ENCODE measurements around the gene ATP2B3. TPM values are rescaled to one million over a fixed set of nuclear protein-coding genes. Genes with fewer than 3 reads are reported as not detected.

ATP2B3 gene
- polyA plus RNA-seq, 1 experiment: 0.02 TPM

GRCh38 chrX:153475751-153476281 lies 41.6 kb upstream of the ATP2B3 start:
- ChIA-PET POLR2A (no interaction called here), CTCF (interaction anchor here (2.0 to 8.8 kb wide), 2 partner anchors 19 to 33 kb away, joined by 7 to 132 read pairs; partner anchors contain the start of gene BGN)
- no peak for TF ChIP-seq CTCF (IDR thresholded peaks at IDR 0.05; ENCODE audit: insufficient read depth, low read depth, low read length)
- no peaks in the 10 kb centered on the region for H3K27me3 ChIP-seq (ENCODE audit: control insufficient read depth, insufficient read depth, low read length)
- no peak overlapping the region for H3K4me3 ChIP-seq (ENCODE audit: low read depth, low read length)
- no peaks in the 10 kb centered on the region for H3K36me3 ChIP-seq (ENCODE audit: control insufficient read depth, insufficient read depth, low read length)
- no peak for DNase-seq (ENCODE audit: low read depth)

GRCh38 chrX:153476666-153477363 lies 40.6 kb upstream of the ATP2B3 start:
- no peak for TF ChIP-seq CTCF (IDR thresholded peaks at IDR 0.05; ENCODE audit: insufficient read depth, low read depth, low read length)
- ChIA-PET CTCF (interaction anchor here (0.7 to 2.0 kb wide), 5 partner anchors 13 to 34 kb away, joined by 3 to 7 read pairs (median 3); partner anchors contain the start of gene BGN), POLR2A (no interaction called here)
- Histone ChIP-seq H3K36me3 (ENCODE audit: control insufficient read depth, insufficient read depth, low read length) (no peaks in the 10 kb centered on the region), H3K27me3 (ENCODE audit: control insufficient read depth, insufficient read depth, low read length) (no peaks in the 10 kb centered on the region), H3K4me3 (ENCODE audit: low read depth, low read length) (no peak overlapping the region)
- no peak for DNase-seq (ENCODE audit: low read depth)

GRCh38 chrX:153477364-153477857 lies 40.0 kb upstream of the ATP2B3 start:
- POLR2A ChIA-PET: no interaction called here

GRCh38 chrX:153477901-153478300 lies 39.5 kb upstream of the ATP2B3 start:
- POLR2A ChIA-PET: no interaction called here

More at GRCh38 chrX:153477364-153477857, 40.0 kb upstream of the ATP2B3 start:
- Histone ChIP-seq H3K27me3 (ENCODE audit: control insufficient read depth, insufficient read depth, low read length) (no peaks in the 10 kb centered on the region), H3K36me3 (ENCODE audit: control insufficient read depth, insufficient read depth, low read length) (no peaks in the 10 kb centered on the region), H3K4me3 (ENCODE audit: low read depth, low read length) (no peak overlapping the region)
- no peak for DNase-seq (ENCODE audit: low read depth)
- CTCF ChIA-PET: interaction anchor here (0.7 to 2.0 kb wide), 5 partner anchors 12 to 33 kb away, joined by 3 to 7 read pairs (median 3); partner anchors contain the start of gene BGN
- TF ChIP-seq CTCF (IDR thresholded peaks at IDR 0.05; ENCODE audit: insufficient read depth, low read depth, low read length): no peak

More at GRCh38 chrX:153477901-153478300, 39.5 kb upstream of the ATP2B3 start:
- H3K36me3 ChIP-seq (ENCODE audit: control insufficient read depth, insufficient read depth, low read length): no peaks in the 10 kb centered on the region
- no peak overlapping the region for H3K4me3 ChIP-seq (ENCODE audit: low read depth, low read length)
- CTCF ChIA-PET: interaction anchor here (1.8 kb wide), 1 partner anchor 29 kb away, joined by 6 read pairs; no protein-coding TSS in a partner anchor
- DNase-seq (ENCODE audit: low read depth): no peak
- no peaks in the 10 kb centered on the region for H3K27me3 ChIP-seq (ENCODE audit: control insufficient read depth, insufficient read depth, low read length)
- TF ChIP-seq CTCF (IDR thresholded peaks at IDR 0.05; ENCODE audit: insufficient read depth, low read depth, low read length): no peak
